OCI-LY3 (cell line): ENCODE results near the gene SLC27A2.

ENCODE experiments used
- H2AFZ ChIP-seq: fragments of 200-600, 300-600 bp; shearing (Covaris generic); 2 replicates; pipeline ENCODE4 v1.6.0; 2014; ENCODE audit warnings: antibody characterized with exemption, low read depth, low read length
- H3K27ac ChIP-seq: fragments of 200-600, 300-600 bp; sonication (generic); 2 replicates; pipeline ENCODE4 v1.5.1; 2014; ENCODE audit warnings: mild to moderate bottlenecking, low read length, moderate library complexity, mixed read lengths
- H3K27me3 ChIP-seq: fragments of 200-600, 300-600 bp; sonication (generic); 2 replicates; pipeline ENCODE4 v1.6.1; 2014; ENCODE audit warnings: low read depth, low read length, mixed read lengths
- H3K36me3 ChIP-seq: fragments of 200-600, 300-600 bp; sonication (generic); replicated peaks from 2 replicates; pipeline ENCODE3; 2014; ENCODE audit warnings: low read depth, low read length, mixed read lengths
- H3K4me1 ChIP-seq: fragments of 300-600, 200-600 bp; sonication (generic); 2 replicates; pipeline ENCODE4 v1.6.1; 2014; ENCODE audit warnings: low read length, mixed read lengths
- H3K4me2 ChIP-seq: fragments of 200-600, 300-600 bp; sonication (generic); 2 replicates; pipeline ENCODE4 v1.6.1; 2014; ENCODE audit warnings: low read length, mixed read lengths
- H3K4me3 ChIP-seq: fragments of 300-600, 200-600 bp; sonication (generic); 2 replicates; pipeline ENCODE4 v1.5.1; 2014; ENCODE audit warnings: antibody characterized with exemption, mild to moderate bottlenecking, low read length, moderate library complexity
- H3K79me2 ChIP-seq: fragments of 300-600, 200-600 bp; shearing (Covaris generic); 2 replicates; pipeline ENCODE4 v1.6.1; 2014; ENCODE audit warnings: mild to moderate bottlenecking, low read length, mixed read lengths
- H3K9ac ChIP-seq: fragments of 300-600, 200-600 bp; shearing (Covaris generic); 2 replicates; pipeline ENCODE4 v1.6.0; 2014; ENCODE audit warnings: mild to moderate bottlenecking, low read length, moderate library complexity
- H3K9me3 ChIP-seq: fragments of 200-600, 300-600 bp; shearing (Covaris generic); 2 replicates; pipeline ENCODE4 v1.6.1; 2014; ENCODE audit warnings: low read length, mixed read lengths; ENCODE audit not compliant: insufficient read depth
- H4K20me1 ChIP-seq: fragments of 200-600, 300-600 bp; sonication (generic); 2 replicates; pipeline ENCODE4 v1.6.1; 2016; ENCODE audit warnings: low read length, mixed read lengths; ENCODE audit not compliant: insufficient read depth
- CTCF ChIP-seq: fragments of 200-600, 300-600 bp; sonication (generic); IDR thresholded peaks from 2 replicates; pipeline ENCODE4 v1.5.1; 2014; ENCODE audit warnings: antibody characterized with exemption, low read length, low read depth
- EZH2phosphoT487 ChIP-seq: fragments of 200-600 bp; shearing (Covaris generic); IDR thresholded peaks from 2 replicates; pipeline ENCODE4 v1.6.1; 2018; ENCODE audit warnings: antibody characterized with exemption, mixed run types, low read depth

SLC27A2 gene

GRCh38 chr15:50267577-50267976 lies 85.6 kb downstream of the SLC27A2 start:
- no peak overlapping the region for H3K4me3 ChIP-seq

GRCh38 chr15:50275091-50275490 lies 93.1 kb downstream of the SLC27A2 start:
- Histone ChIP-seq H3K27me3 (no peaks in the 10 kb centered on the region), H2AFZ (no peak overlapping the region), H3K4me1 (no peaks in the 10 kb centered on the region), H3K36me3 (no peaks in the 10 kb centered on the region), H3K4me3 (no peak overlapping the region), H3K9ac (no peak overlapping the region), H3K79me2 (no peaks in the 10 kb centered on the region), H3K27ac (no peak overlapping the region), H4K20me1 (no peaks in the 10 kb centered on the region), H3K9me3 (no peaks in the 10 kb centered on the region), H3K4me2 (no peak overlapping the region)
- TF ChIP-seq EZH2phosphoT487, result no peak
- TF ChIP-seq CTCF, result no peak

More at GRCh38 chr15:50267577-50267976, 85.6 kb downstream of the SLC27A2 start:
- Histone ChIP-seq H3K27me3 (peaks cover 9% of the 10 kb centered on the region; the same call in 1 of the 2 replicates), H3K79me2 (no peaks in the 10 kb centered on the region), H3K4me1 (no peaks in the 10 kb centered on the region), H3K4me2 (no peak overlapping the region), H3K27ac (no peak overlapping the region), H4K20me1 (no peaks in the 10 kb centered on the region), H3K36me3 (no peaks in the 10 kb centered on the region), H2AFZ (no peak overlapping the region), H3K9ac (no peak overlapping the region), H3K9me3 (no peaks in the 10 kb centered on the region)
- TF ChIP-seq CTCF, result no peak
- TF ChIP-seq EZH2phosphoT487, result no peak

GRCh38 chr15:50275908-50276307 lies 93.9 kb downstream of the SLC27A2 start:
- no peak for TF ChIP-seq CTCF
- TF ChIP-seq EZH2phosphoT487, result no peak
- H3K4me2 ChIP-seq, result no peak overlapping the region
- no peaks in the 10 kb centered on the region for H3K79me2 ChIP-seq
- H3K9ac ChIP-seq, result no peak overlapping the region
- H3K4me1 ChIP-seq, result no peaks in the 10 kb centered on the region
- no peaks in the 10 kb centered on the region for H3K36me3 ChIP-seq
- H4K20me1 ChIP-seq, result no peaks in the 10 kb centered on the region
- no peak overlapping the region for H3K4me3 ChIP-seq
- H3K27ac ChIP-seq, result no peak overlapping the region
- no peaks in the 10 kb centered on the region for H3K9me3 ChIP-seq
- H3K27me3 ChIP-seq, result no peaks in the 10 kb centered on the region
- no peak overlapping the region for H2AFZ ChIP-seq

- Histone ChIP-seq H3K4me3 (no peak overlapping the region), H4K20me1 (no peaks in the 10 kb centered on the region), H3K4me2 (no peak overlapping the region), H2AFZ (no peak overlapping the region), H3K4me1 (no peaks in the 10 kb centered on the region), H3K27ac (no peak overlapping the region), H3K9me3 (no peaks in the 10 kb centered on the region), H3K9ac (no peak overlapping the region), H3K27me3 (no peaks in the 10 kb centered on the region), H3K79me2 (no peaks in the 10 kb centered on the region), H3K36me3 (no peaks in the 10 kb centered on the region)
- TF ChIP-seq CTCF, result no peak
- TF ChIP-seq EZH2phosphoT487, result no peak
These were observed 95.4 kb downstream of the SLC27A2 start for GRCh38 chr15:50277370-50277769.
